Transverse colon (tissue), 4 donors: ENCODE results near the gene GNAL. TPM values are rescaled to one million over a fixed set of nuclear protein-coding genes. Genes with fewer than 3 reads are reported as not detected.

Experiments
- DNase-seq: peaks from one replicate; pipeline ENCODE4 v3.0.0-alpha.2; 2019
- H3K27ac ChIP-seq, 4 donors: fragments of 200-600 bp; sonication (generic); 2 replicates each; pipeline ENCODE4 v1.5.1; 2016 to 2018; ENCODE audit warnings: inconsistent platforms in 4 of 4
- H3K27me3 ChIP-seq: fragments of 200-600 bp; sonication (generic); 2 replicates; pipeline ENCODE4 v1.5.1; 2017; ENCODE audit warnings: inconsistent platforms
- H3K36me3 ChIP-seq, 4 donors: fragments of 200-600 bp; sonication (generic); 2 replicates each; pipeline ENCODE4 v1.5.1; 2017 to 2019; ENCODE audit warnings: inconsistent platforms in 4 of 4
- H3K4me1 ChIP-seq, 4 donors: fragments of 200-600 bp; sonication (generic); 2 replicates each; pipeline ENCODE4 v1.5.1; 2017 to 2020; ENCODE audit warnings: inconsistent platforms in 4 of 4
- H3K4me3 ChIP-seq, 4 donors: fragments of 200-600 bp; sonication (generic); 1 replicate in 1 of 4; 2 replicates in 3 of 4; pipeline versions ENCODE4 v1.5.1 to v1.6.1; 2017 to 2019; ENCODE audit warnings: inconsistent platforms in 4 of 4
- H3K9me3 ChIP-seq, 2 donors: fragments of 200-600 bp; sonication (generic); 2 replicates each; pipeline ENCODE4 v1.5.1; 2017 to 2019; ENCODE audit warnings: inconsistent platforms in 2 of 2
- EP300 ChIP-seq: sonication (generic); formaldehyde crosslinking; IDR thresholded peaks from one replicate; pipeline ENCODE4 v1.6.1; 2017; ENCODE audit warnings: antibody characterized with exemption, low read depth
- POLR2A ChIP-seq: fragments of 450-650 bp; IDR thresholded peaks from one replicate; pipeline ENCODE4 v1.6.1; 2016; ENCODE audit warnings: antibody characterized with exemption, mild to moderate bottlenecking, moderate library complexity
- POLR2AphosphoS5 ChIP-seq, 3 donors: sonication (generic); formaldehyde crosslinking; IDR thresholded peaks; one replicate each; pipeline ENCODE4 v1.6.1; 2016; ENCODE audit warnings: antibody characterized with exemption in 3 of 3
- WGBS, 2 donors: methylation state at CpG; one replicate each; pipeline ENCODE4 v1.1.5; 2018; ENCODE audit warnings: low coverage in 1 of 2; 5-methylcytosine and 5-hydroxymethylcytosine counted together
- in situ Hi-C, 4 donors: fragments of 200-750 bp; cut with MboI; loops; one replicate each; pipeline versions ENCODE4 v1.15.0 to v1.15.1; 2017; ENCODE audit warnings: low sequenced_read_pairs in 3 of 4, low pct_ligation_motif_present in 1 of 4, low pct_unique_long_range_greater_than_20kb in 1 of 4
- intact Hi-C: fragments of 100-400 bp; cut with DNase I; formaldehyde crosslinking; loops from one replicate; pipeline ENCODE4 v1.15.1; 2023; ENCODE audit warnings: low total_unique reads
- total RNA-seq, 4 donors: library from RNA; depleted of rRNA; stranded (reverse); fragments of >200 nt; gene quantifications; one replicate each; pipeline ENCODE4 v1.1.0, GENCODE V29; 2016
- TF ChIP-seq, protein P1 (sequence below), 5 experiments: fragments of 200-600 bp in 3 of 5; fragments of 450-650 bp in 2 of 5; sonication (generic) in 3 of 5; IDR thresholded peaks; 1 replicate in 2 of 5; 2 replicates in 3 of 5; pipeline ENCODE4 v1.5.1; 2016 to 2017; ENCODE audit warnings: antibody characterized with exemption in 5 of 5, inconsistent platforms in 3 of 5, mild to moderate bottlenecking in 2 of 5, moderate library complexity in 1 of 5

GNAL gene
- total RNA-seq, 4 donors from 2014 or later: 2.9 to 7.4 (median 7.2) TPM

DNA sequence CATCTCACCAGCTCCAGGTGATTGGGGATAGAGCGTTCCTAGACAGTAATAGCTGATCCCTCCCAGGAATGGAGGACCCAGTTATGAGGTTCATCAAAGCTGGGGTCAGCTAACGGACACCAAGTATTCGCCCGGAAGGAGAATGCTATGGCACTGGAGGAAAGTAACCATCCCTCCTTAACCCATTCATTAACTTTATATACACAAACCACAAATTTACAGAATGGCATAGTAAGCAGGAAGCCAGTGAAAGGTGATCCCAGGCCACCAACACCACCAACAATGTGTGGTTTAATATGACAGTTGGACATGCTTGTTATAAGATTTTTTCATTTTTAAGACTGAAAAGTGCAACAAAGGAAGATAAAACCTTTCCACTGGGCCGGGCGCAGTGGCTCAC is 106.9 kb downstream of the GNAL start:
- Histone ChIP-seq H3K27ac (no peak overlapping the region), H3K27me3 (no peaks in the 10 kb centered on the region), H3K4me1 (no peaks in the 10 kb centered on the region), H3K4me3 (no peak overlapping the region), H3K36me3 (no peaks in the 10 kb centered on the region), H3K9me3 (no peaks in the 10 kb centered on the region)
- intact Hi-C loops: no loop called here
- no peak for DNase-seq
- 80 to 83% methylated on average over 2 to 6 of the region's 6 CpGs for WGBS, 2 donors
- TF ChIP-seq, protein P1, sequence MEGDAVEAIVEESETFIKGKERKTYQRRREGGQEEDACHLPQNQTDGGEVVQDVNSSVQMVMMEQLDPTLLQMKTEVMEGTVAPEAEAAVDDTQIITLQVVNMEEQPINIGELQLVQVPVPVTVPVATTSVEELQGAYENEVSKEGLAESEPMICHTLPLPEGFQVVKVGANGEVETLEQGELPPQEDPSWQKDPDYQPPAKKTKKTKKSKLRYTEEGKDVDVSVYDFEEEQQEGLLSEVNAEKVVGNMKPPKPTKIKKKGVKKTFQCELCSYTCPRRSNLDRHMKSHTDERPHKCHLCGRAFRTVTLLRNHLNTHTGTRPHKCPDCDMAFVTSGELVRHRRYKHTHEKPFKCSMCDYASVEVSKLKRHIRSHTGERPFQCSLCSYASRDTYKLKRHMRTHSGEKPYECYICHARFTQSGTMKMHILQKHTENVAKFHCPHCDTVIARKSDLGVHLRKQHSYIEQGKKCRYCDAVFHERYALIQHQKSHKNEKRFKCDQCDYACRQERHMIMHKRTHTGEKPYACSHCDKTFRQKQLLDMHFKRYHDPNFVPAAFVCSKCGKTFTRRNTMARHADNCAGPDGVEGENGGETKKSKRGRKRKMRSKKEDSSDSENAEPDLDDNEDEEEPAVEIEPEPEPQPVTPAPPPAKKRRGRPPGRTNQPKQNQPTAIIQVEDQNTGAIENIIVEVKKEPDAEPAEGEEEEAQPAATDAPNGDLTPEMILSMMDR (IDR thresholded peaks at IDR 0.05): no peak
- TF ChIP-seq POLR2AphosphoS5 (IDR thresholded peaks at IDR 0.05): no peak
- no peak for TF ChIP-seq POLR2A
- TF ChIP-seq EP300: no peak
- in situ Hi-C loops: no loop called here

DNA sequence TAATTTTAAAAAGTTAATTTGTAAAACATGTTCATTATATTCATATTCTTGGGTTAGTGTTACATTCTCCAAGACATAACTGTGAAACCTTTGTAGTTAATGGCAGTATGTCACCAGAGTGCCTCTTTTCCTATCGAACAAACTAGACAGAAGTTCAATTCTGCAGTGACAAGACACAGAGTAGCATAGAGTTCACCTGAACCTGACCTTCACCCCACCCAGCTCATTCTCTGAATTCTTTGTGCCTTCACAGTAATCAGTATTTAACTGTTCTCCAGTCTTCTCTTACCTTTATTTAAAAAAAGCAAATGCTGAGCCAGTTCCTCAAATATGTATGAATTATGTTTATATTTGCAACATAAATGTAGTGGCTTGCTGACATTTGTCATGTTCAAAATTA is 109.2 kb downstream of the GNAL start:
- Histone ChIP-seq H3K27me3 (no peaks in the 10 kb centered on the region), H3K4me1 (no peaks in the 10 kb centered on the region), H3K4me3 (no peak overlapping the region), H3K9me3 (no peaks in the 10 kb centered on the region), H3K27ac (no peak overlapping the region), H3K36me3 (no peaks in the 10 kb centered on the region)
- in situ Hi-C loops: no loop called here
- no peak for DNase-seq
- intact Hi-C loops: no loop called here
- 50 to 56% methylated on average over 1 of the region's 1 CpG for WGBS, 2 donors
- TF ChIP-seq POLR2AphosphoS5 (IDR thresholded peaks at IDR 0.05) (no peak), POLR2A (no peak), EP300 (no peak)
- TF ChIP-seq, protein P1 (IDR thresholded peaks at IDR 0.05): no peak

DNA sequence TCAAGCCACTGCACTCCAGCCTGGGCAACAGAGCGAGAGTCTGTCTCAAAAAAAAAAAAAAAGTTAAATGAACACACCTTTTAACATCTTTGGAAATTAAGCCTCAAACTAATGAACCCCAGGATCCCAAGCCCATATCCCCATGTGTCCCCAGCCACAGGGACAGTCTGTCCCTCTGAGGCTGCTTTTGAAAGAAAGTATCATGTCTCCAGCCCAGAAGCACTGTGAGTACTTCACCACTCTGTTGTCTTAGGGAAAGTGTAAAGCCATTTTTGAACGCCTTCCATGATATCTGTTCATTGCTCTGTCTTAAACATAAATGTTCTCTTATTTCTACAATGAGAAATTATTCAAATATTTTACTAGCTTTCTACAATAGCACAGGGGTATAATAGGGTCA is 110.0 kb downstream of the GNAL start:
- 89 to 90% methylated on average over 1 to 2 of the region's 2 CpGs for WGBS, 2 donors
- Histone ChIP-seq H3K4me1 (no peaks in the 10 kb centered on the region), H3K27me3 (no peaks in the 10 kb centered on the region), H3K4me3 (no peak overlapping the region), H3K9me3 (no peaks in the 10 kb centered on the region), H3K36me3 (no peaks in the 10 kb centered on the region), H3K27ac (no peak overlapping the region)
- no peak for DNase-seq
- TF ChIP-seq POLR2AphosphoS5 (IDR thresholded peaks at IDR 0.05) (no peak), EP300 (no peak)
- in situ Hi-C loops: no loop called here
- intact Hi-C loops: no loop called here

DNA sequence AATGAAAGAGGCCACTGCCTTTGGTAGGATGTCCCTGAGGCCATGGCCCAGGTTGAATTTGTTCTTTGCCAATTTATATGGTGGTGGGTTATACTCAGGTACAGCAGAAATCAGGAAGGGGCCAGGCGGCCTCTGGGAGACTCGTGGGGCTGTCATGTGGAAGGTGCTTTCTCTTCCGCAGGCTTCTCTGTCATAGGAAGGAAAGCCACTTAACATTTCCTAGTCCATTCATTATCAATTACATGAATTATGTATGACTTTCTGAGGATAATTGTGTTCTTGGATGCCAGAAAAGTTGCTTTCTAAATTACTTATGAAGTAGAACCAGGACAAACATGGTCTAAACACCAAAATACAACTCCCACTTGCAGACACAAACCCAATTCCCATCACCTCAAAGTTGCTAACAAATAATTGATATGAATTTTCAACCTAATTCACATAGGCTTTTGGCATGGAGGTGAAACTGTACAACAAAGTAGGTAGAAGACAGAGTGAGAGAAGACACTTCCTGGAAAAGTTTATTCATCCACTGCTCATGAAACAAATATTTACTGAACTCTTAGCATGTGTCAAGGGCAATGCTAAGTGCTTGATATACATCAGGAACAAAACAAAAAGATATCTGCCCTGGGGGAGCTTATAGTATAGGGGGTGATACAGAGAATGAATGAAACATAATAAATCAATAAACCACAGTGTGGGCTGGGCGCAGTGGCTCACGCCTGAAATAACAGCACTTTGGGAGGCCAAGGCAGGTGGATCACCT is 111.7 kb downstream of the GNAL start:
- Histone ChIP-seq H3K9me3 (no peaks in the 10 kb centered on the region), H3K4me3 (no peak overlapping the region), H3K27me3 (no peaks in the 10 kb centered on the region), H3K27ac (no peak overlapping the region), H3K4me1 (no peaks in the 10 kb centered on the region), H3K36me3 (no peaks in the 10 kb centered on the region)
- 50 to 76% methylated on average over 5 of the region's 5 CpGs for WGBS, 2 donors
- TF ChIP-seq, protein P1 (IDR thresholded peaks at IDR 0.05): no peak
- no peak for TF ChIP-seq POLR2AphosphoS5 (IDR thresholded peaks at IDR 0.05)
- no peak for TF ChIP-seq EP300
- intact Hi-C loops (no loop called here), in situ Hi-C loops (no loop called here)
- DNase-seq: no peak

DNA sequence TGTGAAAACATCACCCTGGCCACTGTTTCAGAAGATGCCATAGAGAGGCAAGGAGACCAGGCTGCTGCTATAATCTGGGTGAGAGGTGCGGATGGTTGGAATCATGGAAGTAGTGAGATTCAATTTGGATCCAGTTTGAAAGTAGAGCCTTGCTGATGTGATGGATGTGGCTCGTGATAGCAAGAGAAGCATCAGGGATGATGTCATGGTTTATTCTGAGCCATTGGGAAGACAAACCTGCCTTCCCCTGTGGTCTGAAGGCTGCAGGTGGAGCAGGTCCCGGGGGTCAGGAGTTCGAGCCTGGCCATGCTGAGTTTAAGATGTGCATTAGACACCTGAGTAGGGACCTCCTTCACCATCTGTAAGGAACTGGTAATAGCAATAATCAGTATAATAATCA is 112.5 kb downstream of the GNAL start:
- H3K4me3 ChIP-seq: no peak overlapping the region
- 67 to 79% methylated on average over 1 to 4 of the region's 4 CpGs for WGBS, 2 donors
- no peaks in the 10 kb centered on the region for H3K9me3 ChIP-seq
- in situ Hi-C loops: no loop called here
- H3K27ac ChIP-seq: no peak overlapping the region
- no peaks in the 10 kb centered on the region for H3K27me3 ChIP-seq
- TF ChIP-seq, protein P1 (IDR thresholded peaks at IDR 0.05): no peak
- H3K36me3 ChIP-seq: no peaks in the 10 kb centered on the region
- DNase-seq: no peak
- no peaks in the 10 kb centered on the region for H3K4me1 ChIP-seq
- intact Hi-C loops: no loop called here
